Progenitor cell of endocrine pancreas (in vitro differentiated cells): ENCODE data around the gene ATP6V1G2. TPM values are rescaled to one million over a fixed set of nuclear protein-coding genes. Genes with fewer than 3 reads are reported as not detected.
"Not testable (repeated sequence)": the region's sequence is repeated elsewhere in the genome, so short reads cannot be mapped to it uniquely, and the experiment has no call there.

Source experiments
- DNase-seq: peaks from one replicate; pipeline ENCODE4 v3.0.0; 2021; ENCODE audit warnings: low spot score; ENCODE audit not compliant: unreplicated experiment
- H3K27ac Mint-ChIP-seq: 2 replicates; pipeline ENCODE4 v1.8.0; 2021; ENCODE audit warnings: mild to moderate bottlenecking, moderate library complexity, mixed read lengths
- H3K27me3 Mint-ChIP-seq: 2 replicates; pipeline ENCODE4 v1.8.0; 2021; ENCODE audit warnings: mixed read lengths
- H3K36me3 Mint-ChIP-seq: 2 replicates; pipeline ENCODE4 v1.8.0; 2022; ENCODE audit warnings: mixed read lengths; ENCODE audit not compliant: insufficient read depth
- H3K4me1 Mint-ChIP-seq: 2 replicates; pipeline ENCODE4 v1.8.0; 2021; ENCODE audit warnings: low read depth, mixed read lengths
- H3K4me3 Mint-ChIP-seq: 2 replicates; pipeline ENCODE4 v1.8.0; 2021; ENCODE audit warnings: low read depth, mild to moderate bottlenecking, moderate library complexity, mixed read lengths
- H3K9me3 Mint-ChIP-seq: 2 replicates; pipeline ENCODE4 v1.8.0; 2021; ENCODE audit warnings: low read depth, mixed read lengths
- total RNA-seq: library from RNA; stranded (reverse); gene quantifications from 2 replicates; pipeline ENCODE4 v1.2.1, GENCODE V29; 2021
- TF ChIP-seq, protein P1 (sequence below): fragments of 200-600 bp; sonication (generic); IDR thresholded peaks from one replicate; pipeline ENCODE4 v1.5.0; 2021; ENCODE audit warnings: antibody characterized with exemption, mild to moderate bottlenecking; ENCODE audit not compliant: unreplicated experiment

ATP6V1G2 gene
- total RNA-seq, 1 donor from 2014 or later, result 1.5 TPM

GRCh38 chr6:31510007-31510406, 36.4 kb downstream of the ATP6V1G2 start:
- TF ChIP-seq, protein P1, sequence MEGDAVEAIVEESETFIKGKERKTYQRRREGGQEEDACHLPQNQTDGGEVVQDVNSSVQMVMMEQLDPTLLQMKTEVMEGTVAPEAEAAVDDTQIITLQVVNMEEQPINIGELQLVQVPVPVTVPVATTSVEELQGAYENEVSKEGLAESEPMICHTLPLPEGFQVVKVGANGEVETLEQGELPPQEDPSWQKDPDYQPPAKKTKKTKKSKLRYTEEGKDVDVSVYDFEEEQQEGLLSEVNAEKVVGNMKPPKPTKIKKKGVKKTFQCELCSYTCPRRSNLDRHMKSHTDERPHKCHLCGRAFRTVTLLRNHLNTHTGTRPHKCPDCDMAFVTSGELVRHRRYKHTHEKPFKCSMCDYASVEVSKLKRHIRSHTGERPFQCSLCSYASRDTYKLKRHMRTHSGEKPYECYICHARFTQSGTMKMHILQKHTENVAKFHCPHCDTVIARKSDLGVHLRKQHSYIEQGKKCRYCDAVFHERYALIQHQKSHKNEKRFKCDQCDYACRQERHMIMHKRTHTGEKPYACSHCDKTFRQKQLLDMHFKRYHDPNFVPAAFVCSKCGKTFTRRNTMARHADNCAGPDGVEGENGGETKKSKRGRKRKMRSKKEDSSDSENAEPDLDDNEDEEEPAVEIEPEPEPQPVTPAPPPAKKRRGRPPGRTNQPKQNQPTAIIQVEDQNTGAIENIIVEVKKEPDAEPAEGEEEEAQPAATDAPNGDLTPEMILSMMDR, result no peak
- peaks cover 13% of the 10 kb centered on the region for H3K27me3 Mint-ChIP-seq
- H3K4me3 Mint-ChIP-seq, result no peak overlapping the region
- H3K36me3 Mint-ChIP-seq, result no peaks in the 10 kb centered on the region
- no peaks in the 10 kb centered on the region for H3K9me3 Mint-ChIP-seq
- DNase-seq, result no peak
- no peak overlapping the region for H3K27ac Mint-ChIP-seq
- H3K4me1 Mint-ChIP-seq, result no peaks in the 10 kb centered on the region

GRCh38 chr6:31509036-31509435, 37.4 kb downstream of the ATP6V1G2 start:
- H3K4me1 Mint-ChIP-seq, result not testable (repeated sequence)

GRCh38 chr6:31502586-31502985, 43.8 kb downstream of the ATP6V1G2 start:
- no peak overlapping the region for H3K27ac Mint-ChIP-seq
- peaks cover 3% of the 10 kb centered on the region for H3K4me1 Mint-ChIP-seq
- DNase-seq, result no peak
- peaks cover 7% of the 10 kb centered on the region for H3K9me3 Mint-ChIP-seq
- H3K36me3 Mint-ChIP-seq, result peaks cover 1% of the 10 kb centered on the region
- H3K4me3 Mint-ChIP-seq, result no peak overlapping the region
- peaks cover 54% of the 10 kb centered on the region for H3K27me3 Mint-ChIP-seq
- TF ChIP-seq, protein P1, result no peak

More at GRCh38 chr6:31509036-31509435, 37.4 kb downstream of the ATP6V1G2 start:
- H3K27me3 Mint-ChIP-seq, result peaks cover 13% of the 10 kb centered on the region
- H3K4me3 Mint-ChIP-seq, H3K36me3 Mint-ChIP-seq, H3K27ac Mint-ChIP-seq, DNase-seq, H3K9me3 Mint-ChIP-seq: not testable (repeated sequence)

- not testable (repeated sequence) for DNase-seq, H3K27ac Mint-ChIP-seq, H3K9me3 Mint-ChIP-seq, H3K4me1 Mint-ChIP-seq, H3K36me3 Mint-ChIP-seq, H3K4me3 Mint-ChIP-seq
- peaks cover 75% of the 10 kb centered on the region for H3K27me3 Mint-ChIP-seq
These were observed 46.8 kb downstream of the ATP6V1G2 start for GRCh38 chr6:31499648-31500047.

GRCh38 chr6:31498748-31499147, 47.7 kb downstream of the ATP6V1G2 start:
- Mint-ChIP-seq H3K36me3 (peaks cover 1% of the 10 kb centered on the region), H3K27me3 (peaks cover 83% of the 10 kb centered on the region), H3K9me3 (peaks cover 7% of the 10 kb centered on the region), H3K27ac (no peak overlapping the region), H3K4me3 (peak overlapping the region; percentile 78), H3K4me1 (peaks cover 9% of the 10 kb centered on the region)
- TF ChIP-seq, protein P1, result no peak
- DNase-seq, result no peak

DNA sequence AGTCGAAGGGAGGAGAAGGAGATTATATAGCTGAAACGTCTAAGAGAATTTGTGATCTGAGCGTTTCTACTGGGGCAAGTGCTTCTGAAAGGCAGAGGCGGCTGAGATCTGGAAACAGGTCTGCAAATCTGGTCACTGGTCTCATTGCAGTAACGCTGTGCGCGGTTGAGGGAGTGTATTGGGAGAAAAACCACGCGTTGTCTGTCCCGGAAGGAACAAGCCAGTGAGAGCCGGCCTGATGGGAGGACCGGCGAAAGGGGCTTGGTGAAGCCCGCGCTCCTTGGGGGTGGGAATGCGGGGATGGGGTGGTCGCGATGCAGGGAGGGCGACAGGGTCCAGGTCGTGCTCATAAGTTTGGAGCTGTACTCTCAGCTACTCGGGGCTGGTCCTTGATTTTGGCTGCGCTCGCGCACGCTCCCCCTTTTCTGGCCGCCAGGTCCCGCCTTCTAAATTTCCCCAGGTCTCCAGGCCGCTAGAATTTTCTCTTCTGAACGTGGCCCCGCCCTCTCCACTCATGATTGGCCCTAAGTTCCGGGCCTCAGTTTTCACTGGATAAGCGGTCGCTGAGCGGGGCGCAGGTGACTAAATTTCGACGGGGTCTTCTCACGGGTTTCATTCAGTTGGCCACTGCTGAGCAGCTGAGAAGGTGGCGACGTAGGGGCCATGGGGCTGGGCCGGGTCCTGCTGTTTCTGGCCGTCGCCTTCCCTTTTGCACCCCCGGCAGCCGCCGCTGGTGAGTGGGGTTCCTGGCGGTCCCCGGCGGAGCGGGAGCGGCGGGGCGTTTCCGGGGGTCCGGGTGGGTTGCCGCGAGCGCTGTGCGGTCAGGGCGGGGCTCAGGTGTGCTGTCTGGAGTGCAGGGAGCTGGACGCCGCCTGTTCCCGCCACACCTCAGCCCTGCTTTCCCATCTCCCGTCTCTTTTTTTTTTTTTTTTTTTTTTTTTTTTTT, 48.6 kb downstream of the ATP6V1G2 start, which contains the start of gene MICB:
Gene MICB, plus strand, starts transcription at position 615 of the 946 bp plus-strand sequence. Its CDS starts 49 bp downstream, at position 664.
- Mint-ChIP-seq H3K4me3 (peak within 1 kb of the TSS; percentile 78), H3K4me1 (peaks cover 10% of the 10 kb centered on the region), H3K27ac (no peak within 1 kb of the TSS), H3K36me3 (peaks cover 1% of the 10 kb centered on the region), H3K27me3 (peaks cover 85% of the 10 kb centered on the region), H3K9me3 (peaks cover 7% of the 10 kb centered on the region)
- TF ChIP-seq, protein P1, result no peak
- DNase-seq, result peak; percentile 51

GRCh38 chr6:31496826-31497225, 49.6 kb downstream of the ATP6V1G2 start:
- H3K27ac Mint-ChIP-seq, DNase-seq, H3K9me3 Mint-ChIP-seq, H3K36me3 Mint-ChIP-seq: not testable (repeated sequence)
- Mint-ChIP-seq H3K4me1 (peaks cover 12% of the 10 kb centered on the region), H3K4me3 (peak overlapping the region; percentile 68), H3K27me3 (peaks cover 83% of the 10 kb centered on the region)
